ENCODE data around the gene SGCE. TPM values are rescaled to one million over a fixed set of nuclear protein-coding genes. Genes with fewer than 3 reads are reported as not detected.

SGCE gene
- total RNA-seq, 1 experiment from 2014 or later = 17.4 TPM

DNA sequence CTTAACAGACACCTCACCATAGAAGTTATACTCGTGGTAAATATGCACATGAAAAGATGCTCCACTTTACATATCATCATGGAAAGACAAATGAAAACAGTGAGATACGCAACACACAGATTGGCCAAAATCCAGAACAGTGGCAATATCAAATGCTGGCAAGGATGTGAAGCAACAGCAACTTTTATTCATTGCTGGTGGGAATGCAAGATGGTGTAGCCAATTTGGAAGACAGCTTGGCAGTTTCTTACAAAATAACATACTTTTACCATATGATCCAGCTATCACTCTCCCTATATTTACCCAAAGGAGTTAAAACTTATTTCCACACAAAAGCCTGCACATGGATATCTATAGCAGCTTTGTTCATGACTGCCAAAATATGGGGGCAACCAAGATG, 46.4 kb downstream of the SGCE start:
- TF ChIP-seq, protein P1, sequence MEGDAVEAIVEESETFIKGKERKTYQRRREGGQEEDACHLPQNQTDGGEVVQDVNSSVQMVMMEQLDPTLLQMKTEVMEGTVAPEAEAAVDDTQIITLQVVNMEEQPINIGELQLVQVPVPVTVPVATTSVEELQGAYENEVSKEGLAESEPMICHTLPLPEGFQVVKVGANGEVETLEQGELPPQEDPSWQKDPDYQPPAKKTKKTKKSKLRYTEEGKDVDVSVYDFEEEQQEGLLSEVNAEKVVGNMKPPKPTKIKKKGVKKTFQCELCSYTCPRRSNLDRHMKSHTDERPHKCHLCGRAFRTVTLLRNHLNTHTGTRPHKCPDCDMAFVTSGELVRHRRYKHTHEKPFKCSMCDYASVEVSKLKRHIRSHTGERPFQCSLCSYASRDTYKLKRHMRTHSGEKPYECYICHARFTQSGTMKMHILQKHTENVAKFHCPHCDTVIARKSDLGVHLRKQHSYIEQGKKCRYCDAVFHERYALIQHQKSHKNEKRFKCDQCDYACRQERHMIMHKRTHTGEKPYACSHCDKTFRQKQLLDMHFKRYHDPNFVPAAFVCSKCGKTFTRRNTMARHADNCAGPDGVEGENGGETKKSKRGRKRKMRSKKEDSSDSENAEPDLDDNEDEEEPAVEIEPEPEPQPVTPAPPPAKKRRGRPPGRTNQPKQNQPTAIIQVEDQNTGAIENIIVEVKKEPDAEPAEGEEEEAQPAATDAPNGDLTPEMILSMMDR (IDR thresholded peaks at IDR 0.05 in 2 of 3, conservative IDR thresholded peaks at IDR 0.05 in 1 of 3; ENCODE audit: borderline replicate concordance in 1 of 3, insufficient read depth in 1 of 3, low read depth in 2 of 3, low read length in 2 of 3) = no peak
- TF ChIP-seq CBX3 (IDR thresholded peaks at IDR 0.05; ENCODE audit: low read depth) = no peak
- TF ChIP-seq, protein P2, sequence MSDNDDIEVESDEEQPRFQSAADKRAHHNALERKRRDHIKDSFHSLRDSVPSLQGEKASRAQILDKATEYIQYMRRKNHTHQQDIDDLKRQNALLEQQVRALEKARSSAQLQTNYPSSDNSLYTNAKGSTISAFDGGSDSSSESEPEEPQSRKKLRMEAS (IDR thresholded peaks at IDR 0.05) = no peak
- no peak for TF ChIP-seq POLR2AphosphoS5 (IDR thresholded peaks at IDR 0.05; ENCODE audit: low read depth, low read length)
- no peak for TF ChIP-seq RAD21 (IDR thresholded peaks at IDR 0.05; ENCODE audit: low read depth)
- no peak for TF ChIP-seq SRF (IDR thresholded peaks at IDR 0.05; ENCODE audit: low read depth)
- TF ChIP-seq SP1 (IDR thresholded peaks at IDR 0.05; ENCODE audit: low read depth) = no peak
- TF ChIP-seq REST (IDR thresholded peaks at IDR 0.05; ENCODE audit: low read depth) = no peak
- no peak for TF ChIP-seq YY1 (IDR thresholded peaks at IDR 0.05; ENCODE audit: extremely low read depth, insufficient replicate concordance, low read depth, low read length)
- TF ChIP-seq EZH2phosphoT487 (IDR thresholded peaks at IDR 0.05; ENCODE audit: borderline replicate concordance) = no peak
- no peak for TF ChIP-seq TCF7L2 (IDR thresholded peaks at IDR 0.05; ENCODE audit: borderline replicate concordance, extremely low read depth, insufficient read depth, insufficient read length)
- no peak for TF ChIP-seq POLR2A (IDR thresholded peaks at IDR 0.05; ENCODE audit: borderline replicate concordance, extremely low read depth, insufficient read depth, insufficient read length)
- TF ChIP-seq JUND (IDR thresholded peaks at IDR 0.05) = no peak
- TF ChIP-seq ZFX (IDR thresholded peaks at IDR 0.05) = no peak
- TF ChIP-seq CEBPB (IDR thresholded peaks at IDR 0.05; ENCODE audit: low read depth) = no peak
- TF ChIP-seq SIN3A (IDR thresholded peaks at IDR 0.05; ENCODE audit: low read depth) = no peak
- TF ChIP-seq ZNF274 (IDR thresholded peaks at IDR 0.05; ENCODE audit: low read depth, low read length) = no peak
- ChIA-PET RAD21 (ENCODE audit: low non-redundant PET in 1 of 2, low total read pairs in 2 of 2, uncharacterized antibody in 2 of 2, unreplicated experiment in 2 of 2) (no interaction called here), CTCF (no interaction called here), POLR2A (no interaction called here)
- no peak for DNase-seq (ENCODE audit: low read depth, low spot score)
- Histone ChIP-seq H3K27ac (ENCODE audit: low read depth, low read length) (no peak overlapping the region), H3K9ac (ENCODE audit: low read length) (no peak overlapping the region), H3K9me3 (ENCODE audit: control insufficient read depth in 1 of 2, insufficient read depth in 1 of 2, low read depth in 1 of 2, low read length in 2 of 2) (no peaks in the 10 kb centered on the region), H2AFZ (ENCODE audit: low read depth, low read length, poor library complexity, severe bottlenecking) (no peak overlapping the region), H4K20me1 (ENCODE audit: insufficient read depth) (no peaks in the 10 kb centered on the region), H3K36me3 (ENCODE audit: control insufficient read depth in 1 of 2, insufficient read depth in 2 of 2, low read length in 2 of 2) (no peaks in the 10 kb centered on the region), H3K4me1 (ENCODE audit: control insufficient read depth in 1 of 2, insufficient read depth in 2 of 2, low read length in 2 of 2) (no peaks in the 10 kb centered on the region), H3K79me2 (ENCODE audit: insufficient read depth, low read length) (no peaks in the 10 kb centered on the region), H3K27me3 (ENCODE audit: insufficient read depth, low read length) (no peaks in the 10 kb centered on the region), H3K4me2 (ENCODE audit: low read length) (no peak overlapping the region), H3K9me2 (ENCODE audit: insufficient read depth) (no peaks in the 10 kb centered on the region), H3K4me3 (replicated peaks in 1 of 2; ENCODE audit: low read depth in 1 of 2, low read length in 2 of 2) (no peak overlapping the region)
- intact Hi-C loops (cut with micrococcal nuclease) = no loop called here
- ATAC-seq = no peak
- no TSS peak for BruUV-seq (replicated peaks)

All from HCT116 (cell line).